ENCODE results near the gene PRLR. TPM values are rescaled to one million over a fixed set of nuclear protein-coding genes. Genes with fewer than 3 reads are reported as not detected.

PRLR gene
- total and polyA plus RNA-seq, 2 of the 13 experiments (the other 11 are each of a cell fraction or from before 2014, with no cell fraction given) = 12.2 to 13.3 TPM

- no peak for TF ChIP-seq MYPOP (CRISPR knock-in tag; IDR thresholded peaks at IDR 0.05)
- no peak for TF ChIP-seq ZBTB4 (CRISPR knock-in tag; IDR thresholded peaks at IDR 0.05; ENCODE audit: borderline replicate concordance)
- no peak for TF ChIP-seq ZNF687 (CRISPR knock-in tag; IDR thresholded peaks at IDR 0.05)
- TF ChIP-seq UBTF (CRISPR knock-in tag; IDR thresholded peaks at IDR 0.05) = no peak
- TF ChIP-seq PHF21A (CRISPR knock-in tag; IDR thresholded peaks at IDR 0.05) = no peak
- TF ChIP-seq HMGXB4 (CRISPR knock-in tag; IDR thresholded peaks at IDR 0.05; ENCODE audit: borderline replicate concordance in 1 of 2, low read depth in 1 of 2) = no peak
- TF ChIP-seq FOXO1 (CRISPR knock-in tag; IDR thresholded peaks at IDR 0.05) = no peak
- no peak for TF ChIP-seq RFX5 (IDR thresholded peaks at IDR 0.05; ENCODE audit: low read depth, low read length)
- TF ChIP-seq ZNF350 (CRISPR knock-in tag; IDR thresholded peaks at IDR 0.05; ENCODE audit: borderline replicate concordance, low read depth) = no peak
- no peak for TF ChIP-seq ZNF207 (IDR thresholded peaks at IDR 0.05; ENCODE audit: borderline replicate concordance)
- peak; percentile 60 for TF ChIP-seq HNF4A (CRISPR knock-in tag; IDR thresholded peaks at IDR 0.05)
- 0 out of 2 replicates have a peak, but pooled peaks have one; percentile 32 for TF ChIP-seq POGZ (CRISPR knock-in tag; IDR thresholded peaks at IDR 0.05)
- TF ChIP-seq NFIB (CRISPR knock-in tag; IDR thresholded peaks at IDR 0.05; ENCODE audit: borderline replicate concordance) = no peak
- no peak for TF ChIP-seq KLF13 (CRISPR knock-in tag; IDR thresholded peaks at IDR 0.05)
Measured at GRCh38 chr5:35237580-35238376, 7.5 kb upstream of the PRLR start (continued).
